K562 (cell line): Measurements from ENCODE around the gene ZNRF3.

ENCODE experiments used
- MEF2A ChIP-seq: IDR thresholded peaks from 2 replicates; pipeline ENCODE4 v1.6.1; 2011; ENCODE audit warnings: low read depth, mild to moderate bottlenecking, low read length, moderate library complexity; ENCODE audit not compliant: control insufficient read depth
- POLR2A ChIP-seq: fragments of 450-650 bp; conservative IDR thresholded peaks from 2 replicates; pipeline ENCODE4 v1.6.1; 2016
- SETDB1 ChIP-seq: IDR thresholded peaks from one replicate; pipeline ENCODE4 v1.6.1; 2012; ENCODE audit warnings: low read length, control low read depth, inconsistent platforms
- ZNF263 ChIP-seq: sonication (generic); formaldehyde crosslinking; IDR thresholded peaks from 2 replicates; pipeline ENCODE4 v1.8.0; 2022; ENCODE audit warnings: mild to moderate bottlenecking, missing genetic modification reagents, borderline replicate concordance
- TF ChIP-seq, protein P1 (sequence below): sonication (generic); formaldehyde crosslinking; IDR thresholded peaks from 2 replicates; pipeline ENCODE4 v1.8.1; 2022; ENCODE audit warnings: missing genetic modification reagents
- TF ChIP-seq, protein P2 (sequence below): sonication (generic); formaldehyde crosslinking; IDR thresholded peaks from 2 replicates; pipeline ENCODE4 v1.4.0; 2020; ENCODE audit warnings: mild to moderate bottlenecking, missing genetic modification reagents
- TF ChIP-seq, protein P3 (sequence below): fragments of 250-450 bp; sonication (Bioruptor Pico); IDR thresholded peaks from 2 replicates; pipeline ENCODE4 v1.8.0; 2022; ENCODE audit warnings: inconsistent platforms, mild to moderate bottlenecking, moderate library complexity, borderline replicate concordance

DNA sequence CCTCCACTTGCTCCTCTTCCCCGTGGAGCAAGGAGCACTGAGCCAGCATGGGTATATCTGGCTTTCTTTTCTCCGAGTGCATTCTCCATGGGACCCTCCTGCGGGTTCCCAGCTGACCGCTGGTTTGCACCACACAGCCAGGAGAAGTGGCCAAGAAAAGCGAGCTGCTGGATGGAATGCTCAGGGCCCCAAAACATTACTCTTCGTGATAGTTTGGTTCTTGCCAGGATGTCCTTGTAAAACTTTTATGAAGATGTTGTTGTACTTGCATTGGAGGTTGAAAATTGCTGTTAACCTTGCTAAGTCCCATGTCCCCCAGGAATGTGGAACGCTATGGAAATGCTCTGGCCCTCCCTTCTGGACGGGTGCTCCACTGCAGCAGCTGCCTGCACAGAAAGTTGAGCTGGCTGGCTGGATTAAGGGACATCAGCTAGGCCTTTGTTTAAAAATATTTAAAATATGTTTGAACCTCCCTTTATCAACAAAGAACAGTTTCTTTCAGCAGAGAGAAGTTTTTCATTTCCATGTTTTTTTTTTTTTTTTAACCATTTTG is 68.7 kb downstream of the ZNRF3 start:
- TF ChIP-seq, protein P1, sequence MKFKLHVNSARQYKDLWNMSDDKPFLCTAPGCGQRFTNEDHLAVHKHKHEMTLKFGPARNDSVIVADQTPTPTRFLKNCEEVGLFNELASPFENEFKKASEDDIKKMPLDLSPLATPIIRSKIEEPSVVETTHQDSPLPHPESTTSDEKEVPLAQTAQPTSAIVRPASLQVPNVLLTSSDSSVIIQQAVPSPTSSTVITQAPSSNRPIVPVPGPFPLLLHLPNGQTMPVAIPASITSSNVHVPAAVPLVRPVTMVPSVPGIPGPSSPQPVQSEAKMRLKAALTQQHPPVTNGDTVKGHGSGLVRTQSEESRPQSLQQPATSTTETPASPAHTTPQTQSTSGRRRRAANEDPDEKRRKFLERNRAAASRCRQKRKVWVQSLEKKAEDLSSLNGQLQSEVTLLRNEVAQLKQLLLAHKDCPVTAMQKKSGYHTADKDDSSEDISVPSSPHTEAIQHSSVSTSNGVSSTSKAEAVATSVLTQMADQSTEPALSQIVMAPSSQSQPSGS (CRISPR knock-in tag) = no peak
- TF ChIP-seq, protein P2, sequence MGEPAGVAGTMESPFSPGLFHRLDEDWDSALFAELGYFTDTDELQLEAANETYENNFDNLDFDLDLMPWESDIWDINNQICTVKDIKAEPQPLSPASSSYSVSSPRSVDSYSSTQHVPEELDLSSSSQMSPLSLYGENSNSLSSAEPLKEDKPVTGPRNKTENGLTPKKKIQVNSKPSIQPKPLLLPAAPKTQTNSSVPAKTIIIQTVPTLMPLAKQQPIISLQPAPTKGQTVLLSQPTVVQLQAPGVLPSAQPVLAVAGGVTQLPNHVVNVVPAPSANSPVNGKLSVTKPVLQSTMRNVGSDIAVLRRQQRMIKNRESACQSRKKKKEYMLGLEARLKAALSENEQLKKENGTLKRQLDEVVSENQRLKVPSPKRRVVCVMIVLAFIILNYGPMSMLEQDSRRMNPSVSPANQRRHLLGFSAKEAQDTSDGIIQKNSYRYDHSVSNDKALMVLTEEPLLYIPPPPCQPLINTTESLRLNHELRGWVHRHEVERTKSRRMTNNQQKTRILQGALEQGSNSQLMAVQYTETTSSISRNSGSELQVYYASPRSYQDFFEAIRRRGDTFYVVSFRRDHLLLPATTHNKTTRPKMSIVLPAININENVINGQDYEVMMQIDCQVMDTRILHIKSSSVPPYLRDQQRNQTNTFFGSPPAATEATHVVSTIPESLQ (CRISPR knock-in tag) = no peak
- TF ChIP-seq, protein P3, sequence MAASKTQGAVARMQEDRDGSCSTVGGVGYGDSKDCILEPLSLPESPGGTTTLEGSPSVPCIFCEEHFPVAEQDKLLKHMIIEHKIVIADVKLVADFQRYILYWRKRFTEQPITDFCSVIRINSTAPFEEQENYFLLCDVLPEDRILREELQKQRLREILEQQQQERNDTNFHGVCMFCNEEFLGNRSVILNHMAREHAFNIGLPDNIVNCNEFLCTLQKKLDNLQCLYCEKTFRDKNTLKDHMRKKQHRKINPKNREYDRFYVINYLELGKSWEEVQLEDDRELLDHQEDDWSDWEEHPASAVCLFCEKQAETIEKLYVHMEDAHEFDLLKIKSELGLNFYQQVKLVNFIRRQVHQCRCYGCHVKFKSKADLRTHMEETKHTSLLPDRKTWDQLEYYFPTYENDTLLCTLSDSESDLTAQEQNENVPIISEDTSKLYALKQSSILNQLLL (CRISPR knock-in tag) = no peak
- no peak for TF ChIP-seq ZNF263 (CRISPR knock-in tag)
- no peak for TF ChIP-seq SETDB1
- TF ChIP-seq MEF2A = no peak
- no peak for TF ChIP-seq POLR2A
